PC-9 (cell line): ENCODE measurements around the gene CUTA. TPM values are rescaled to one million over a fixed set of nuclear protein-coding genes. Genes with fewer than 3 reads are reported as not detected.

ENCODE experiments used
- BruUV-seq: library from RNA; stranded (reverse); fragments of 400-500 nt; replicated peaks from 2 replicates; lab custom pipeline; 2021; lab: Mats Ljungman, UMichigan
- CTCF ChIA-PET: fragments of 300-600 bp; sonication (Branson Sonifier 250); formaldehyde crosslinking; loops from one replicate; lab custom pipeline; 2022; ENCODE audit warnings: antibody characterized with exemption; lab: Charles Lee
- POLR2A ChIA-PET: fragments of 300-600 bp; sonication (Branson Sonifier 250); formaldehyde crosslinking; loops from one replicate; lab custom pipeline; 2022; ENCODE audit warnings: antibody characterized with exemption; ENCODE audit not compliant: unreplicated experiment; lab: Charles Lee
- DNase-seq, 2 experiments: peaks; one replicate each; pipeline versions ENCODE4 v3.0.0 to v3.0.0-alpha.2; 2015 to 2022; ENCODE audit warnings: mixed read lengths in 1 of 2
- H2AFZ ChIP-seq: fragments of 200-600 bp; sonication (generic); 2 replicates; pipeline ENCODE4 v1.8.1; 2017; ENCODE audit warnings: antibody characterized with exemption
- H3F3A ChIP-seq: fragments of 200-600 bp; sonication (generic); 2 replicates; pipeline ENCODE4 v1.8.1; 2017; ENCODE audit warnings: antibody characterized with exemption, mild to moderate bottlenecking, low read depth; ENCODE audit not compliant: insufficient read depth
- H3K27ac ChIP-seq: fragments of 200-600 bp; sonication (generic); 2 replicates; pipeline ENCODE4 v1.6.1; 2016; ENCODE audit warnings: mixed run types
- H3K27me3 ChIP-seq: fragments of 200-600 bp; sonication (generic); 2 replicates; pipeline ENCODE4 v1.6.1; 2016; ENCODE audit warnings: low read depth, mixed run types; ENCODE audit not compliant: insufficient read depth
- H3K36me3 ChIP-seq: fragments of 200-600 bp; sonication (generic); 2 replicates; pipeline ENCODE4 v1.6.1; 2016; ENCODE audit warnings: low read depth, mixed run types
- H3K4me1 ChIP-seq: fragments of 200-600 bp; sonication (generic); replicated peaks from 2 replicates; pipeline ENCODE4 v1.6.1; 2016; ENCODE audit warnings: mixed run types; ENCODE audit not compliant: insufficient read depth
- H3K4me2 ChIP-seq: fragments of 200-600 bp; sonication (generic); 2 replicates; pipeline ENCODE4 v1.6.1; 2017; ENCODE audit warnings: mixed run types
- H3K4me3 ChIP-seq: fragments of 200-600 bp; sonication (generic); 2 replicates; pipeline ENCODE4 v1.6.1; 2016; ENCODE audit warnings: mixed run types
- H3K79me2 ChIP-seq: fragments of 200-600 bp; sonication (generic); 2 replicates; pipeline ENCODE4 v1.6.1; 2017; ENCODE audit warnings: low read depth, mixed run types
- H3K9me2 ChIP-seq: fragments of 200-600 bp; sonication (generic); 2 replicates; pipeline ENCODE4 v1.8.1; 2017; ENCODE audit warnings: mild to moderate bottlenecking; ENCODE audit not compliant: insufficient read depth
- H3K9me3 ChIP-seq: fragments of 200-600 bp; sonication (generic); 2 replicates; pipeline ENCODE4 v1.8.1; 2016; ENCODE audit warnings: low read depth; ENCODE audit not compliant: insufficient read depth
- H4K20me1 ChIP-seq: fragments of 200-600 bp; sonication (generic); 2 replicates; pipeline ENCODE4 v1.8.1; 2017; ENCODE audit not compliant: insufficient read depth
- EZH2 ChIP-seq: fragments of 200-600 bp; sonication (generic); IDR thresholded peaks from 2 replicates; pipeline ENCODE4 v1.8.0; 2017; ENCODE audit warnings: antibody characterized with exemption, low read depth
- intact Hi-C: fragments of 100-400 bp; cut with micrococcal nuclease; formaldehyde crosslinking; loops from one replicate; pipeline ENCODE4 v1.10.0; 2022; ENCODE audit not compliant: unreplicated experiment
- total RNA-seq: library from RNA; stranded (reverse); gene quantifications from 2 replicates; pipeline ENCODE4 v1.2.3, GENCODE V29; 2021
- TF ChIP-seq, protein P1 (sequence below): fragments of 200-600 bp; sonication (generic); conservative IDR thresholded peaks from 2 replicates; pipeline ENCODE4 v1.6.1; 2017; ENCODE audit warnings: mixed run types, antibody characterized with exemption, mild to moderate bottlenecking, moderate library complexity

CUTA gene
- total RNA-seq, 1 experiment from 2014 or later: 213 TPM

DNA sequence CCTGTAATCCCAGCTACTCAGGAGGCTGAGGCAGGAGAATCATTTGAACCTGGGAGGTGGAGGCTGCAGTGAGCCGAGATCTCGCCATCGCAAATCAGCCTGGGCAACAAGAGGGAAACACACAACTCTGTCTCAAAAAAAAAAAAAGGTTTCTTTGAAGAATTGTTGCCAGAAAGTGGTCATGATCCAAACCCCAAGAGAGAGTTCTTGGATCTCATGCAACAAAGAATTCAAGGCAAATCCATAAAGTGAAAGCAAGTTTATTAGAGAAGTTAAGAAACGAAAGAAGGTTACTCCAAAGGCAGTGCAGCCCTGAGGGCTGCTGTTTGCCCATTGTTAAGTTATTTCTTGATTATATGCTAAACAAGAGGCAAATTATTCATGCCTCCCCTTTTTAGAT lies 40.7 kb downstream of the CUTA start:
- ChIA-PET POLR2A (no interaction called here), CTCF (no interaction called here)
- no peaks in the 10 kb centered on the region for H4K20me1 ChIP-seq
- H3K9me2 ChIP-seq: no peaks in the 10 kb centered on the region
- no TSS peak for BruUV-seq
- no peaks in the 10 kb centered on the region for H3K27me3 ChIP-seq
- H2AFZ ChIP-seq: no peak overlapping the region
- no peaks in the 10 kb centered on the region for H3K79me2 ChIP-seq
- H3K27ac ChIP-seq: no peak overlapping the region
- H3K36me3 ChIP-seq: no peaks in the 10 kb centered on the region
- H3K4me3 ChIP-seq: no peak overlapping the region
- TF ChIP-seq, protein P1, sequence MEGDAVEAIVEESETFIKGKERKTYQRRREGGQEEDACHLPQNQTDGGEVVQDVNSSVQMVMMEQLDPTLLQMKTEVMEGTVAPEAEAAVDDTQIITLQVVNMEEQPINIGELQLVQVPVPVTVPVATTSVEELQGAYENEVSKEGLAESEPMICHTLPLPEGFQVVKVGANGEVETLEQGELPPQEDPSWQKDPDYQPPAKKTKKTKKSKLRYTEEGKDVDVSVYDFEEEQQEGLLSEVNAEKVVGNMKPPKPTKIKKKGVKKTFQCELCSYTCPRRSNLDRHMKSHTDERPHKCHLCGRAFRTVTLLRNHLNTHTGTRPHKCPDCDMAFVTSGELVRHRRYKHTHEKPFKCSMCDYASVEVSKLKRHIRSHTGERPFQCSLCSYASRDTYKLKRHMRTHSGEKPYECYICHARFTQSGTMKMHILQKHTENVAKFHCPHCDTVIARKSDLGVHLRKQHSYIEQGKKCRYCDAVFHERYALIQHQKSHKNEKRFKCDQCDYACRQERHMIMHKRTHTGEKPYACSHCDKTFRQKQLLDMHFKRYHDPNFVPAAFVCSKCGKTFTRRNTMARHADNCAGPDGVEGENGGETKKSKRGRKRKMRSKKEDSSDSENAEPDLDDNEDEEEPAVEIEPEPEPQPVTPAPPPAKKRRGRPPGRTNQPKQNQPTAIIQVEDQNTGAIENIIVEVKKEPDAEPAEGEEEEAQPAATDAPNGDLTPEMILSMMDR: no peak
- TF ChIP-seq EZH2: no peak
- H3K4me1 ChIP-seq: peaks cover 33% of the 10 kb centered on the region
- intact Hi-C loops: no loop called here
- H3F3A ChIP-seq: peaks cover 40% of the 10 kb centered on the region
- no peak overlapping the region for H3K4me2 ChIP-seq
- DNase-seq: no peak
- no peaks in the 10 kb centered on the region for H3K9me3 ChIP-seq

DNA sequence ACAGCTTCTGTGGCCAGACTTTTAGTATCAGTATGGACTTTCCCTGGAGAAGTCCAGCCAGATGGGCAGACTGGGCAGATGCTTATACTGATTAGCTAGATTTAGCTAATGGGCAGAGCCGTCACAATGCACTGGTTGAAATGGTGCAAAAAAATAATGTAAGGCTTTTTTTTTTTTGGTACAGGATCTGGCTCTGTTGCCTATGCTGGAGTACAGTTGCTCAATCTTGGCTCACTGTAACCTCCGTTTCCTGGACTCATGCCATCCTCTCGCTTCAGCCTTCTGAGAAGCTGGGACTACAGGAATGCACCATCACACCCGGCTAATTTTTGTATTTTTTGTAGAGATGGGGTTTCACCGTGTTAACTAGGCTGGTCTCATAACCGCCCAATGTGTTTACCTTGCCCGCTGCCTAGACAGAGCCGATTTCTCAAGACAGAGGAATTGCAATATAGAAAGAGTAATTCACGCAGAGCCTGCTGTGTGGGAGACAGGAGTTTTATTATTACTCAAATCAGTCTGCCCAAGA lies 42.7 kb downstream of the CUTA start:
- peak; percentile 67 to 89 for DNase-seq
- CTCF ChIA-PET: interaction anchor here (0.7 to 1.3 kb wide), 2 partner anchors 16 to 43 kb away, joined by 4 to 8 read pairs; partner anchors contain the start of gene CUTA
- H3K79me2 ChIP-seq: no peaks in the 10 kb centered on the region
- H4K20me1 ChIP-seq: no peaks in the 10 kb centered on the region
- H3K36me3 ChIP-seq: no peaks in the 10 kb centered on the region
- H3K4me1 ChIP-seq: peaks cover 33% of the 10 kb centered on the region
- POLR2A ChIA-PET: interaction anchor here (0.6 to 0.7 kb wide), 2 partner anchors 10 to 31 kb away, joined by 4 to 11 read pairs; no protein-coding TSS in a partner anchor
- peak overlapping the region; percentile 39; the same call in 1 of the 2 replicates for H2AFZ ChIP-seq
- no peaks in the 10 kb centered on the region for H3K27me3 ChIP-seq
- peak overlapping the region; percentile 27; the same call in 1 of the 2 replicates for H3K4me3 ChIP-seq
- peak overlapping the region; percentile 91 for H3K27ac ChIP-seq
- TF ChIP-seq, protein P1: no peak
- TF ChIP-seq EZH2: no peak
- H3K4me2 ChIP-seq: peak overlapping the region; percentile 62
- intact Hi-C loops: no loop called here
- peaks cover 40% of the 10 kb centered on the region for H3F3A ChIP-seq
- no peaks in the 10 kb centered on the region for H3K9me2 ChIP-seq
- BruUV-seq: no TSS peak
- no peaks in the 10 kb centered on the region for H3K9me3 ChIP-seq

GRCh38 chr6:33373960-33374910 lies 43.7 kb downstream of the CUTA start:
- peak overlapping the region; percentile 15; the same call in 1 of the 2 replicates for H3K4me3 ChIP-seq
- no peaks in the 10 kb centered on the region for H3K9me2 ChIP-seq
- no TSS peak for BruUV-seq
- peak overlapping the region; percentile 62 for H3K4me2 ChIP-seq
- H4K20me1 ChIP-seq: no peaks in the 10 kb centered on the region
- H3K79me2 ChIP-seq: no peaks in the 10 kb centered on the region
- intact Hi-C loops: no loop called here
- no peaks in the 10 kb centered on the region for H3K27me3 ChIP-seq
- DNase-seq: peak in 1 of 2 experiments; percentile 73
- peak overlapping the region; percentile 91 for H3K27ac ChIP-seq
- H3K36me3 ChIP-seq: no peaks in the 10 kb centered on the region
- ChIA-PET CTCF (interaction anchor here (0.7 to 1.3 kb wide), 2 partner anchors 17 to 44 kb away, joined by 4 to 8 read pairs; partner anchors contain the start of gene CUTA), POLR2A (interaction anchor here (0.6 kb wide), 4 partner anchors 15 to 416 kb away, joined by 3 to 4 read pairs (median 4); no protein-coding TSS in a partner anchor)
- TF ChIP-seq, protein P1: no peak
- no peak for TF ChIP-seq EZH2
- no peaks in the 10 kb centered on the region for H3K9me3 ChIP-seq
- peaks cover 40% of the 10 kb centered on the region for H3F3A ChIP-seq
- peaks cover 33% of the 10 kb centered on the region for H3K4me1 ChIP-seq
- peak overlapping the region; percentile 37; the same call in 1 of the 2 replicates for H2AFZ ChIP-seq
